Activated T-helper 2 cell treated with anti-CD3 and anti-CD28 coated beads, Interferon-gamma antibody, Interleukin-2, Interleukin-4, amounts not matched to agents 10 μg/mL and 5 μg/mL and 100 μg/mL, durations not matched to agents 14 hours and 24 hours and 36 hours (primary cell): ENCODE data around the gene RNF32. TPM values are rescaled to one million over a fixed set of nuclear protein-coding genes. Genes with fewer than 3 reads are reported as not detected.

Experiments
- DNase-seq: peaks from one replicate; pipeline ENCODE4 v3.0.0; 2021; ENCODE audit warnings: low spot score
- H3K27ac Mint-ChIP-seq: one replicate; pipeline ENCODE4 v1.8.0; 2021; ENCODE audit warnings: mixed read lengths
- H3K27me3 Mint-ChIP-seq: one replicate; pipeline ENCODE4 v1.8.0; 2021; ENCODE audit warnings: low read depth, mixed read lengths
- H3K36me3 Mint-ChIP-seq: one replicate; pipeline ENCODE4 v1.8.0; 2021; ENCODE audit warnings: low read depth, mixed read lengths
- H3K4me1 Mint-ChIP-seq: one replicate; pipeline ENCODE4 v1.8.0; 2021; ENCODE audit warnings: low read depth, mixed read lengths
- H3K4me3 Mint-ChIP-seq: one replicate; pipeline ENCODE4 v1.8.0; 2021; ENCODE audit warnings: low read depth, mild to moderate bottlenecking, moderate library complexity, mixed read lengths
- H3K9me3 Mint-ChIP-seq: one replicate; pipeline ENCODE4 v1.8.0; 2021; ENCODE audit warnings: mixed read lengths
- intact Hi-C: fragments of 100-400 bp; cut with micrococcal nuclease; formaldehyde crosslinking; loops from one replicate; pipeline ENCODE4 v1.15.1; 2023
- total RNA-seq: library from RNA; stranded (reverse); gene quantifications from 2 replicates; pipeline ENCODE4 v1.2.3, GENCODE V29; 2022

RNF32 gene
- total RNA-seq, 1 donor from 2014 or later = 2.9 TPM

GRCh38 chr7:156607332-156608172, 33.0 kb upstream of the RNF32 start:
- no peak for DNase-seq
- H3K4me3 Mint-ChIP-seq = peak overlapping the region; percentile 8
- no peak overlapping the region for H3K27ac Mint-ChIP-seq
- H3K27me3 Mint-ChIP-seq = peaks cover 31% of the 10 kb centered on the region
- intact Hi-C loops = no loop called here
- H3K9me3 Mint-ChIP-seq = no peaks in the 10 kb centered on the region
- H3K36me3 Mint-ChIP-seq = no peaks in the 10 kb centered on the region
- peaks cover 17% of the 10 kb centered on the region for H3K4me1 Mint-ChIP-seq

- Mint-ChIP-seq H3K4me1 (peaks cover 22% of the 10 kb centered on the region), H3K27me3 (peaks cover 31% of the 10 kb centered on the region), H3K36me3 (peaks cover under 1% of the 10 kb centered on the region), H3K4me3 (peak overlapping the region; percentile 37), H3K9me3 (no peaks in the 10 kb centered on the region), H3K27ac (no peak overlapping the region)
- no peak for DNase-seq
- intact Hi-C loops = no loop called here
These were observed 32.4 kb upstream of the RNF32 start for GRCh38 chr7:156608173-156608478.

GRCh38 chr7:156609010-156609877, 31.3 kb upstream of the RNF32 start:
- peaks cover 28% of the 10 kb centered on the region for H3K27me3 Mint-ChIP-seq
- H3K9me3 Mint-ChIP-seq = no peaks in the 10 kb centered on the region
- intact Hi-C loops = no loop called here
- no peak for DNase-seq
- H3K4me1 Mint-ChIP-seq = peaks cover 29% of the 10 kb centered on the region
- H3K27ac Mint-ChIP-seq = no peak overlapping the region
- H3K4me3 Mint-ChIP-seq = no peak overlapping the region
- peaks cover 3% of the 10 kb centered on the region for H3K36me3 Mint-ChIP-seq

- DNase-seq = no peak
- peaks cover 3% of the 10 kb centered on the region for H3K36me3 Mint-ChIP-seq
- peaks cover 37% of the 10 kb centered on the region for H3K4me1 Mint-ChIP-seq
- peaks cover 27% of the 10 kb centered on the region for H3K27me3 Mint-ChIP-seq
- intact Hi-C loops = no loop called here
- H3K27ac Mint-ChIP-seq = no peak overlapping the region
- H3K9me3 Mint-ChIP-seq = no peaks in the 10 kb centered on the region
- H3K4me3 Mint-ChIP-seq = no peak overlapping the region
These were observed 30.4 kb upstream of the RNF32 start for GRCh38 chr7:156610130-156610529.

GRCh38 chr7:156610601-156611000, 30.0 kb upstream of the RNF32 start:
- Mint-ChIP-seq H3K27ac (no peak overlapping the region), H3K9me3 (no peaks in the 10 kb centered on the region), H3K36me3 (peaks cover 3% of the 10 kb centered on the region), H3K27me3 (peaks cover 29% of the 10 kb centered on the region), H3K4me1 (peaks cover 41% of the 10 kb centered on the region), H3K4me3 (no peak overlapping the region)
- DNase-seq = no peak
- intact Hi-C loops = no loop called here

- Mint-ChIP-seq H3K4me3 (no peak overlapping the region), H3K27ac (no peak overlapping the region), H3K27me3 (peaks cover 28% of the 10 kb centered on the region), H3K9me3 (no peaks in the 10 kb centered on the region), H3K36me3 (peaks cover 3% of the 10 kb centered on the region), H3K4me1 (peaks cover 45% of the 10 kb centered on the region)
- no peak for DNase-seq
- intact Hi-C loops = loop anchor here (2.0 kb wide), 1 partner anchor 165 kb away; no protein-coding TSS in a partner anchor
These were observed 29.3 kb upstream of the RNF32 start for GRCh38 chr7:156611014-156612010.

GRCh38 chr7:156612930-156613329, 27.6 kb upstream of the RNF32 start:
- peak overlapping the region; percentile 63 for H3K4me3 Mint-ChIP-seq
- H3K27ac Mint-ChIP-seq = peak overlapping the region; percentile 73
- H3K36me3 Mint-ChIP-seq = peaks cover 9% of the 10 kb centered on the region
- H3K9me3 Mint-ChIP-seq = no peaks in the 10 kb centered on the region
- H3K27me3 Mint-ChIP-seq = peaks cover 38% of the 10 kb centered on the region
- H3K4me1 Mint-ChIP-seq = peaks cover 51% of the 10 kb centered on the region
- intact Hi-C loops = loop anchor here (1.0 to 2.0 kb wide), 2 partner anchors 27 to 164 kb away; partner anchors contain the start of gene RNF32
- DNase-seq = peak; percentile 86

GRCh38 chr7:156614434-156615264, 25.9 kb upstream of the RNF32 start:
- Mint-ChIP-seq H3K4me3 (peak overlapping the region; percentile 62), H3K9me3 (no peaks in the 10 kb centered on the region), H3K36me3 (peaks cover 9% of the 10 kb centered on the region), H3K4me1 (peaks cover 47% of the 10 kb centered on the region), H3K27me3 (peaks cover 38% of the 10 kb centered on the region), H3K27ac (peak overlapping the region; percentile 75)
- no peak for DNase-seq
- intact Hi-C loops = no loop called here

GRCh38 chr7:156616269-156617202, 24.0 kb upstream of the RNF32 start:
- intact Hi-C loops = no loop called here
- peaks cover 10% of the 10 kb centered on the region for H3K9me3 Mint-ChIP-seq

GRCh38 chr7:156617215-156617614, 23.4 kb upstream of the RNF32 start:
- H3K27me3 Mint-ChIP-seq = peaks cover 48% of the 10 kb centered on the region
- H3K9me3 Mint-ChIP-seq = peaks cover 15% of the 10 kb centered on the region
- no peak overlapping the region for H3K27ac Mint-ChIP-seq
- intact Hi-C loops = no loop called here
- peaks cover 40% of the 10 kb centered on the region for H3K4me1 Mint-ChIP-seq
- no peak for DNase-seq
- peaks cover 16% of the 10 kb centered on the region for H3K36me3 Mint-ChIP-seq
- peak overlapping the region; percentile 51 for H3K4me3 Mint-ChIP-seq

More at GRCh38 chr7:156616269-156617202, 24.0 kb upstream of the RNF32 start:
- H3K36me3 Mint-ChIP-seq = peaks cover 16% of the 10 kb centered on the region
- H3K27me3 Mint-ChIP-seq = peaks cover 43% of the 10 kb centered on the region
- H3K4me3 Mint-ChIP-seq = peak overlapping the region; percentile 55
- H3K27ac Mint-ChIP-seq = no peak overlapping the region
- DNase-seq = no peak
- H3K4me1 Mint-ChIP-seq = peaks cover 44% of the 10 kb centered on the region
